ENCODE results near the gene RNF148. TPM values are rescaled to one million over a fixed set of nuclear protein-coding genes. Genes with fewer than 3 reads are reported as not detected.
"Not testable (repeated sequence)": the region's sequence is repeated elsewhere in the genome, so short reads cannot be mapped to it uniquely, and the experiment has no call there.

The RNF148 gene
- total RNA-seq, 4 donors from 2014 or later, result 1.5 TPM; not detected in 3

DNA sequence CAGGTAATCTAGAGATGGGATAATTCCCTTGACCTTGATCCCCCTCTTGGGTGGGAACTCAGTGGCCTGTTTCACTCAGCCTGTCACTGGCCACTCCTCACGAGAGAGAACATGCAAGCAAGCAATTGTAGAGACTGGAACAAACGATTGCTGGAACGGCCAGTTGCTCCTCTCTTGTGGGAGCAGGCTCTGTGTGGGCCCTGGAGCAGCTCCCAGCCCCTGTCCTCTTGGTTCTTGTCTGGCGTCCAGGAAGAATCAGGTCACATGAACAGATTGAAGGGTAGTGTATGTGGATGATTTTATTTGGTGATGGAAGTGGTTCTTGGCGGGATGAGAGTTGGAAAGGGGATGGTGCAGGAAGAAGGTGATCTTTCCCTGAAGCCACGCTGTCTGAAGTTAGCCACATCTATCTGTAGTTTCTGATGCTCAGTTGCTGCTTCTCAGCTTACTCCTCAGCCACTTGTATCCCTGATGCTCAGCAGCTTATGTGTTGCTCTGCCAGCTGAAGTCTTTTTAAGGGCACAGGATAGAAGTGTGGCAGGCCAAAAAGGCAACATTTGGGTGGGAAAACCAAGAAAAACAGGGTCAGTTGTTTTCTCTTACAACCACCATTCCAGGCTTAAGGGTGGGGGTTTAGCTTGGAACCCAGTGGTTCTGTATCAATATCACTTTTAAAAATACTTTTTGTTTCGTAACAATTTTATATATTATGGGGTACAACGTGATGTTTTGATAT lies 19.7 kb downstream of the RNF148 start:
- TF ChIP-seq, protein P1, sequence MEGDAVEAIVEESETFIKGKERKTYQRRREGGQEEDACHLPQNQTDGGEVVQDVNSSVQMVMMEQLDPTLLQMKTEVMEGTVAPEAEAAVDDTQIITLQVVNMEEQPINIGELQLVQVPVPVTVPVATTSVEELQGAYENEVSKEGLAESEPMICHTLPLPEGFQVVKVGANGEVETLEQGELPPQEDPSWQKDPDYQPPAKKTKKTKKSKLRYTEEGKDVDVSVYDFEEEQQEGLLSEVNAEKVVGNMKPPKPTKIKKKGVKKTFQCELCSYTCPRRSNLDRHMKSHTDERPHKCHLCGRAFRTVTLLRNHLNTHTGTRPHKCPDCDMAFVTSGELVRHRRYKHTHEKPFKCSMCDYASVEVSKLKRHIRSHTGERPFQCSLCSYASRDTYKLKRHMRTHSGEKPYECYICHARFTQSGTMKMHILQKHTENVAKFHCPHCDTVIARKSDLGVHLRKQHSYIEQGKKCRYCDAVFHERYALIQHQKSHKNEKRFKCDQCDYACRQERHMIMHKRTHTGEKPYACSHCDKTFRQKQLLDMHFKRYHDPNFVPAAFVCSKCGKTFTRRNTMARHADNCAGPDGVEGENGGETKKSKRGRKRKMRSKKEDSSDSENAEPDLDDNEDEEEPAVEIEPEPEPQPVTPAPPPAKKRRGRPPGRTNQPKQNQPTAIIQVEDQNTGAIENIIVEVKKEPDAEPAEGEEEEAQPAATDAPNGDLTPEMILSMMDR (IDR thresholded peaks at IDR 0.05), result no peak
- no peak for TF ChIP-seq POLR2A (IDR thresholded peaks at IDR 0.05)
- H3K4me3 ChIP-seq, result no peak overlapping the region
- H3K27ac ChIP-seq, result no peak overlapping the region
- intact Hi-C loops (cut with DNase I), result no loop called here
- no peaks in the 10 kb centered on the region for H3K36me3 ChIP-seq
- H3K4me1 ChIP-seq, result peaks cover 0 to 5% (median 0%) of the 10 kb centered on the region in 3 donors
- no peaks in the 10 kb centered on the region for H3K9me3 ChIP-seq
- no peaks in the 10 kb centered on the region for H3K27me3 ChIP-seq
- no peak for DNase-seq
- WGBS, 2 donors, result 71 to 83% methylated on average over 8 of the region's 8 CpGs

DNA sequence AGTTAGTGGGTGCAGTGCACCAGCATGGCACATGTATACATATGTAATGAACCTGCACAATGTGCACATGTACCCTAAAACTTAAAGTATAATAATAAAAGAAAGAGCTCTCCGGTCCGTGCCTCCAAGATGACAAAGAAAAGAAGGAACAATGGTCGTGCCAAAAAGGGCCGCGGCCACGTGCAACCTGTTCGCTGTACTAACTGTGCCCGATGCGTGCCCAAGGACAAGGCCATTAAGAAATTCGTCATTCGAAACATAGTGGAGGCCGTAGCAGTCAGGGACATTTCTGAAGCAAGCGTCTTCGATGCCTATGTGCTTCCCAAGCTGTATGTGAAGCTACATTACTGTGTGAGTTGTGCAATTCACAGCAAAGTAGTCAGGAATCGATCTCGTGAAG lies 21.5 kb downstream of the RNF148 start:
- 94 to 95% methylated on average over 16 of the region's 16 CpGs for WGBS, 2 donors
- intact Hi-C loops (cut with DNase I), result not testable (repeated sequence)

DNA sequence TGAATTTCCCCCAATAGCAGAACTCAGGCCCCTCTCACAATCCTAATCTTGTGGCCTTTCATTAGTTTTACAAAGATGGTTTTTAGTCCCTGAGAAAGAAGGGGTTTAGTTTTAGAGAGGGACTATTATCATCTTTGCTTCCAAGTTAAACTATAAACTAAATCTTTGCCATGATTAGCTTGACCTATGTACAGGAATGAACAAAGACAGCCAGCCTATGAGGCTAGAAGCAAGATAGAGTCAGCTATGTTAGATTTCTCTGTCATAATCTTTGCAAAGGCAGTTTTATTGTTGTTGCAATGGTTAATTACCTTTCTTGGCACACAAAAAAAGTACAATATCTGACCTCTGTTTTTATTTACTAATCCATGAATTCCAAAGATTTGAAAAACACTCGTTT lies 22.9 kb downstream of the RNF148 start:
- Histone ChIP-seq H3K36me3 (no peaks in the 10 kb centered on the region), H3K4me3 (no peak overlapping the region), H3K27ac (no peak overlapping the region), H3K4me1 (peaks cover 0 to 9% (median 0%) of the 10 kb centered on the region in 3 donors), H3K9me3 (no peaks in the 10 kb centered on the region), H3K27me3 (no peaks in the 10 kb centered on the region)
- no peak for DNase-seq
- 32 to 55% methylated on average over 1 of the region's 1 CpG for WGBS, 2 donors
- TF ChIP-seq POLR2A (IDR thresholded peaks at IDR 0.05), result no peak
- TF ChIP-seq, protein P1 (IDR thresholded peaks at IDR 0.05), result no peak
- intact Hi-C loops (cut with DNase I), result no loop called here

More for the DNA sequence above, 21.5 kb downstream of the RNF148 start:
- H3K27me3 ChIP-seq, H3K4me1 ChIP-seq, H3K4me3 ChIP-seq, H3K27ac ChIP-seq, H3K9me3 ChIP-seq, DNase-seq, H3K36me3 ChIP-seq: not testable (repeated sequence)

DNA sequence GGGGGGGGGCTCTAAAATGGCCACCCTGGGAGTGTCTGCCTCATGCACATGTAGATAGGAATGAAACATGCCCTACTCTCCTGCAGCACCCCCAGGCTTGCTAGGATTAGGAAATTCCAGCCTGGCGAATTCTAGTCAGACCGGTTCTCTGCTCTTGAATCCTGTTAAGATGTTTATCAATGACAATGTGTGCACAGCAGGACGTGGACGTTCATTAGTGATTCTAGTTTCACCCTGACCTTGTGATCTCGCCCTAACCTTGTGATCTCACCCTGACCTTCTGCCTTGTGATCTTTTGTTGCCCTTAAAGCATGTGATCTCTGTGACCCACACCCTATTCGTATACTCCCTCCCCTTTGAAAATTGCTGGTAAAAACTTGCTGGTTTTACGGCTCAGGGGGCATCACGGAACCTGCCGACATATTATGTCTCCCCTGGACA lies 23.4 kb downstream of the RNF148 start:
- WGBS, 2 donors, result 49 to 52% methylated on average over 9 of the region's 9 CpGs

DNA sequence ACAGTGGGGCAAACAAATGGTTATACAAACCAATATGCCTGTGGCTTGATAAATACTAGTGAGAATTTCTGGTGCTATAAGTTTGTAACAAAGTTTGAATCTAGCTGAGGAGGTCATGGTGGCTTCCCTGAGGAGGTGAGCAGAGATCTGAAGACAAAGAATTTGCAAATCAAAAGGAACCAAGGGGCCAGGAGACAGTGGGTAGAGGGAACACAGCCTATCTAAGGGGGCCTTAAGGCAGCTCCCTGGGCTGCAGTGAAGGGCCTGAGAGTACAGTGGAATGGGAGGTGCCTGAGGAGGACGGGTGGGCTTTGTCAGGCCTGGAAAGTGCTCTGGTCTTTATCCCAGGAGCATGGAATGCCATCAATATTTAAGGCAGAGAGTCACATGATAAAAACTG lies 25.6 kb downstream of the RNF148 start:
- H3K27me3 ChIP-seq, result no peaks in the 10 kb centered on the region
- 71 to 78% methylated on average over 1 of the region's 1 CpG for WGBS, 2 donors
- intact Hi-C loops (cut with DNase I), result no loop called here
- no peaks in the 10 kb centered on the region for H3K36me3 ChIP-seq
- no peak overlapping the region for H3K4me3 ChIP-seq
- TF ChIP-seq POLR2A (IDR thresholded peaks at IDR 0.05), result no peak
- TF ChIP-seq, protein P1 (IDR thresholded peaks at IDR 0.05), result no peak
- no peak for DNase-seq
- peaks cover 3 to 22% (median 4%) of the 10 kb centered on the region in 3 donors for H3K4me1 ChIP-seq
- H3K27ac ChIP-seq, result no peak overlapping the region
- no peaks in the 10 kb centered on the region for H3K9me3 ChIP-seq

More for the DNA sequence above, 23.4 kb downstream of the RNF148 start:
- DNase-seq; H3K4me3 ChIP-seq; H3K9me3 ChIP-seq; intact Hi-C loops (cut with DNase I); H3K36me3 ChIP-seq; H3K27ac ChIP-seq; H3K27me3 ChIP-seq: not testable (repeated sequence)
- H3K4me1 ChIP-seq, result peaks cover 0 to 14% (median 0%) of the 10 kb centered on the region in 3 donors

DNA sequence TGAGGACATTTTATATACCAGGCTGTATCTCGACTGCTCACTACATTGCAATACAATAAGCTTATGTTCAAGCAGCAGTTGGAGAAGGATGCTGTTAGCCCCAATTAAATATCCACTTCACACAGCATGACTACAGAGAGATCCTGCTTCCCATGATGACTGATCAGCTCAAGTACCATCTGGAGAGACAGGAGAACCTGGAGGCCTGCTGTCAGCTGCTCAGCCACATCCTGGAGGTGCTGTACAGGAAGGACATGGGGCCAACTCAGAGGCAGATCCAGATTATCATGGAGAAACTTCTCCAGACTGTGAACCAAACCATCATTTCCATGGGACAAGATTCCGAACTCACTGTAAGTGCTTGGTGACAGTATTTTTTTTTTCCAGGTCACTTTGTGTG lies 26.3 kb downstream of the RNF148 start:
- DNase-seq, result no peak
- H3K9me3 ChIP-seq, result no peaks in the 10 kb centered on the region
- H3K36me3 ChIP-seq, result no peaks in the 10 kb centered on the region
- H3K27ac ChIP-seq, result no peak overlapping the region
- H3K27me3 ChIP-seq, result no peaks in the 10 kb centered on the region
- TF ChIP-seq, protein P1 (IDR thresholded peaks at IDR 0.05), result no peak
- no peak for TF ChIP-seq POLR2A (IDR thresholded peaks at IDR 0.05)
- no peak overlapping the region for H3K4me3 ChIP-seq
- H3K4me1 ChIP-seq, result peaks cover 3 to 22% (median 4%) of the 10 kb centered on the region in 3 donors
- intact Hi-C loops (cut with DNase I), result no loop called here
- WGBS, 2 donors, result 51 to 76% methylated on average over 2 of the region's 2 CpGs

Data from esophagus squamous epithelium (tissue), 5 donors.